Measurements from ENCODE around the gene RIF1.

- no peak for TF ChIP-seq EP300 (IDR thresholded peaks at IDR 0.05)
- TF ChIP-seq, protein P1, sequence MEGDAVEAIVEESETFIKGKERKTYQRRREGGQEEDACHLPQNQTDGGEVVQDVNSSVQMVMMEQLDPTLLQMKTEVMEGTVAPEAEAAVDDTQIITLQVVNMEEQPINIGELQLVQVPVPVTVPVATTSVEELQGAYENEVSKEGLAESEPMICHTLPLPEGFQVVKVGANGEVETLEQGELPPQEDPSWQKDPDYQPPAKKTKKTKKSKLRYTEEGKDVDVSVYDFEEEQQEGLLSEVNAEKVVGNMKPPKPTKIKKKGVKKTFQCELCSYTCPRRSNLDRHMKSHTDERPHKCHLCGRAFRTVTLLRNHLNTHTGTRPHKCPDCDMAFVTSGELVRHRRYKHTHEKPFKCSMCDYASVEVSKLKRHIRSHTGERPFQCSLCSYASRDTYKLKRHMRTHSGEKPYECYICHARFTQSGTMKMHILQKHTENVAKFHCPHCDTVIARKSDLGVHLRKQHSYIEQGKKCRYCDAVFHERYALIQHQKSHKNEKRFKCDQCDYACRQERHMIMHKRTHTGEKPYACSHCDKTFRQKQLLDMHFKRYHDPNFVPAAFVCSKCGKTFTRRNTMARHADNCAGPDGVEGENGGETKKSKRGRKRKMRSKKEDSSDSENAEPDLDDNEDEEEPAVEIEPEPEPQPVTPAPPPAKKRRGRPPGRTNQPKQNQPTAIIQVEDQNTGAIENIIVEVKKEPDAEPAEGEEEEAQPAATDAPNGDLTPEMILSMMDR (IDR thresholded peaks at IDR 0.05), result no peak
- no peak for TF ChIP-seq POLR2A (IDR thresholded peaks at IDR 0.05)
Observed at GRCh38 chr2:151417650-151418049, 7.9 kb downstream of the RIF1 start.

All from upper lobe of left lung (tissue), 4 donors.